ENCODE measurements around the gene KNDC1. TPM values are rescaled to one million over a fixed set of nuclear protein-coding genes. Genes with fewer than 3 reads are reported as not detected.
A peak's percentile ranks its signal among the peaks of the same experiment; 100 is the strongest.

The KNDC1 gene
- total and polyA plus RNA-seq, 2 of the 4 experiments (the other 2 are of a cell fraction) = 0.18 to 1.1 TPM

GRCh38 chr10:133151543-133151972, 8.5 kb upstream of the KNDC1 start:
- Histone ChIP-seq H4K91ac (ENCODE audit: insufficient read depth, low read depth, low read length) (no peak overlapping the region), H2BK15ac (ENCODE audit: low read depth, low read length) (no peak overlapping the region), H3K4ac (ENCODE audit: low read depth, low read length) (no peak overlapping the region), H3K56ac (ENCODE audit: extremely low read depth, insufficient read depth, low read length) (no peak overlapping the region), H3K4me2 (ENCODE audit: low read depth, low read length) (peak overlapping the region; percentile 33), H2BK120ac (ENCODE audit: low read depth, low read length) (no peak overlapping the region), H2AK5ac (ENCODE audit: low read depth, low read length) (no peak overlapping the region), H3K27me3 (ENCODE audit: control insufficient read depth, insufficient read depth, low read length) (peaks cover 9% of the 10 kb centered on the region), H2AFZ (replicated peaks; ENCODE audit: low read length, poor library complexity) (peak overlapping the region; percentile 41), H3K14ac (replicated peaks; ENCODE audit: low read depth, low read length) (no peak overlapping the region), H3K9ac (ENCODE audit: low read depth, low read length) (no peak overlapping the region), H2BK20ac (ENCODE audit: low read depth, low read length) (no peak overlapping the region), H3K18ac (ENCODE audit: low read depth, low read length) (no peak overlapping the region), H3K4me1 (ENCODE audit: control insufficient read depth, insufficient read depth, low read length) (peaks cover 2% of the 10 kb centered on the region), H3K79me1 (ENCODE audit: low read depth in 1 of 2, low read length in 2 of 2) (no peaks in the 10 kb centered on the region), H3K36me3 (ENCODE audit: control insufficient read depth, insufficient read depth, low read length) (no peaks in the 10 kb centered on the region), H3K9me1 (ENCODE audit: insufficient read depth, low read length) (no peaks in the 10 kb centered on the region), H4K20me1 (ENCODE audit: insufficient read depth, low read length) (no peaks in the 10 kb centered on the region), H3K23ac (ENCODE audit: low read depth, low read length) (no peak overlapping the region), H4K8ac (ENCODE audit: low read depth in 2 of 2, low read length in 2 of 2) (no peak overlapping the region), H3K9me3 (ENCODE audit: control insufficient read depth, insufficient read depth, low read length) (peaks cover 2% of the 10 kb centered on the region), H2BK5ac (ENCODE audit: low read depth, low read length, poor library complexity, severe bottlenecking) (no peak overlapping the region), H3K4me3 (ENCODE audit: insufficient read depth, low read depth, low read length) (no peak overlapping the region), H4K5ac (ENCODE audit: low read depth, low read length) (no peak overlapping the region), H3K27ac (ENCODE audit: insufficient read depth, low read length) (no peak overlapping the region), H2AK9ac (replicated peaks; ENCODE audit: low read depth, low read length, poor library complexity) (no peak overlapping the region)
- no CpG with 5 or more reads among the region's 9 CpGs for WGBS, 2 experiments (ENCODE audit: extremely low coverage in 2 of 2, insufficient read length in 1 of 2)
- CTCF ChIA-PET = no interaction called here
- DNase-seq = no peak
- dilution Hi-C loops (cut with HindIII; ENCODE audit: low sequenced_read_pairs, unreplicated experiment) (no loop called here), in situ Hi-C loops (cut with MboI; ENCODE audit: low sequenced_read_pairs) (no loop called here), intact Hi-C loops (cut with micrococcal nuclease) (no loop called here)
- no TSS peak for BruUV-seq (replicated peaks)
- POLR2A ChIA-PET (ENCODE audit: unreplicated experiment) = no interaction called here
- TF ChIP-seq ELK1 (IDR thresholded peaks at IDR 0.05; ENCODE audit: borderline replicate concordance, low read depth, low read length) = no peak
- no peak for TF ChIP-seq CHD1 (IDR thresholded peaks at IDR 0.05; ENCODE audit: low read depth, low read length)
- TF ChIP-seq POLR2A (IDR thresholded peaks at IDR 0.05; ENCODE audit: low read depth, low read length) = no peak
- TF ChIP-seq BHLHE40 (IDR thresholded peaks at IDR 0.05; ENCODE audit: low read depth, low read length) = no peak
- no peak for TF ChIP-seq RCOR1 (IDR thresholded peaks at IDR 0.05; ENCODE audit: insufficient replicate concordance, low read length)
- no peak for TF ChIP-seq USF2 (IDR thresholded peaks at IDR 0.05; ENCODE audit: low read depth, low read length)
- no peak for TF ChIP-seq MXI1 (IDR thresholded peaks at IDR 0.05; ENCODE audit: borderline replicate concordance, low read depth, low read length)
- no peak for TF ChIP-seq MAFK (IDR thresholded peaks at IDR 0.05; ENCODE audit: low read depth, low read length)
- no peak for TF ChIP-seq RAD21 (IDR thresholded peaks at IDR 0.05; ENCODE audit: low read length)
- TF ChIP-seq CTCF (conservative IDR thresholded peaks at IDR 0.05; ENCODE audit: low read depth, low read length) = no peak
- no peak for TF ChIP-seq CEBPB (IDR thresholded peaks at IDR 0.05; ENCODE audit: low read depth, low read length)
- no peak for TF ChIP-seq SMC3 (IDR thresholded peaks at IDR 0.05; ENCODE audit: low read depth, low read length)
- no peak for TF ChIP-seq RFX5 (IDR thresholded peaks at IDR 0.05; ENCODE audit: low read depth, low read length)
- TF ChIP-seq NFE2L2 (IDR thresholded peaks at IDR 0.05; ENCODE audit: low read depth, low read length) = no peak
- TF ChIP-seq FOS (IDR thresholded peaks at IDR 0.05; ENCODE audit: low read depth, low read length) = no peak
- peak; percentile 24; the same call in 1 of the 2 replicates for ATAC-seq (ENCODE audit: low read depth)
